DMS153 treated with DMSO at 0.1 percent for 48 hours (cell line): Measurements from ENCODE around the gene H2AZ2.
A peak's percentile ranks its signal among the peaks of the same experiment; 100 is the strongest.
"Not testable (repeated sequence)": the region's sequence is repeated elsewhere in the genome, so short reads cannot be mapped to it uniquely, and the experiment has no call there.

Source experiments
- DNase-seq: peaks from one replicate; lab custom pipeline; 2025; ENCODE audit not compliant: unreplicated experiment; lab: John Stamatoyannopoulos, UW

Gene H2AZ2

DNA sequence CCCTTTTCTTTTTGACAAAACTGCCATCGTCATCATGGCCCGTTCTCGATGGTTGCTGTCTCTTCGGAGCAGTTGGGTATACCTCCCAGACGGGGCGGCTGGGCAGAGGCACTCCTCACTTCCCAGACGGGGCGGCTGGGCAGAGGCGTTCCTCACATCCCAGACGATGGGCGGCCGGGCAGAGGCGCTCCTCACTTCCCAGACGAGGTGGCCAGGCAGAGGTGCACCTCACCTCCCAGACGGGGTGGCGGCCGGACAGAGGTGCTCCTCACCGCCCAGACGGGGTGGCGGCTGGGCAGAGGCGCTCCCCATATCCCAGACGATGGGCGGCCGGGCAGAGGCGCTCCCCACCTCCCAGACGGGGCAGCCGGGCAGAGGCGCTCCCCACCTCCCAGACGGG is 22.9 kb upstream of the H2AZ2 start:
- not testable (repeated sequence) for DNase-seq

DNA sequence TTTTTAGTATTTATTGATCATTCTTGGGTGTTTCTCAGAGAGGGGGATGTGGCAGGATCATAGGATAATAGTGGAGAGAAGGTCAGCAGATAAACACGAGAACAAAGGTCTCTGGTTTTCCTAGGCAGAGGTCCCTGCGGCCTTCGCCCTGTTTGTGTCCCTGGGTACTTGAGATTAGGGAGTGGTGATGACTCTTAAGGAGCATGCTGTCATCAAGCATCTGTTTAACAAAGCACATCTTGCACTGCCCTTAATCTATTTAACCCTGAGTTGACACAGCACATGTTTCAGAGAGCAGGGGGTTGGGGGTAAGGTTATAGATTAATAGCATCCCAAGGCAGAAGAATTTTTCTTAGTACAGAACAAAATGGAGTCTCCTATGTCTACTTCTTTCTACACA is 22.4 kb upstream of the H2AZ2 start:
- DNase-seq, result not testable (repeated sequence)

GRCh38 chr7:44867073-44867995 is 19.4 kb upstream of the H2AZ2 start:
- DNase-seq, result no peak

GRCh38 chr7:44861949-44862348 is 14.1 kb upstream of the H2AZ2 start:
- not testable (repeated sequence) for DNase-seq

- no peak for DNase-seq
Measured at GRCh38 chr7:44858161-44858560, 10.3 kb upstream of the H2AZ2 start.

- DNase-seq, result no peak
Measured at GRCh38 chr7:44854644-44855364, 6.9 kb upstream of the H2AZ2 start.

DNA sequence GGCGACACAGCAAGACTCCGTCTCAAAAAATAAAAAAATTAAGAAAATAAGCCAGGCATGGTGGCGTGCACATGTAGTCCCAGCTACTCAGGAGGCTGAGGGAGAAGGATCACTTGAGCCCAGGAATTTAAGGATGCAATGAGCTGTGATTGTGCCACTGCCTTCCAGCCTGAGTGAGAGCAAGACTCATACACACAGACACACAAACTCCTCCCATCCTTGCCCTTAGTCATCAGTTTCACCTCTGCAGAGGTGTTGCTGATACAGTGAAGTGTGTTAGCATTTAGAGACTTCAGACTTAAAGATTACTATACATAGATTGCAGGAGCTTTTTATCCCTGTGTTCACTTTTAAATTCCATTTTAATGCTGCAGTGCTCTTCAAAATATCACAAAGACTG is 5.5 kb upstream of the H2AZ2 start:
- DNase-seq, result no peak

- DNase-seq, result no peak
Measured at GRCh38 chr7:44852590-44852989, 4.7 kb upstream of the H2AZ2 start.

GRCh38 chr7:44849885-44850544 is 2.1 kb upstream of the H2AZ2 start:
- no peak for DNase-seq

DNA sequence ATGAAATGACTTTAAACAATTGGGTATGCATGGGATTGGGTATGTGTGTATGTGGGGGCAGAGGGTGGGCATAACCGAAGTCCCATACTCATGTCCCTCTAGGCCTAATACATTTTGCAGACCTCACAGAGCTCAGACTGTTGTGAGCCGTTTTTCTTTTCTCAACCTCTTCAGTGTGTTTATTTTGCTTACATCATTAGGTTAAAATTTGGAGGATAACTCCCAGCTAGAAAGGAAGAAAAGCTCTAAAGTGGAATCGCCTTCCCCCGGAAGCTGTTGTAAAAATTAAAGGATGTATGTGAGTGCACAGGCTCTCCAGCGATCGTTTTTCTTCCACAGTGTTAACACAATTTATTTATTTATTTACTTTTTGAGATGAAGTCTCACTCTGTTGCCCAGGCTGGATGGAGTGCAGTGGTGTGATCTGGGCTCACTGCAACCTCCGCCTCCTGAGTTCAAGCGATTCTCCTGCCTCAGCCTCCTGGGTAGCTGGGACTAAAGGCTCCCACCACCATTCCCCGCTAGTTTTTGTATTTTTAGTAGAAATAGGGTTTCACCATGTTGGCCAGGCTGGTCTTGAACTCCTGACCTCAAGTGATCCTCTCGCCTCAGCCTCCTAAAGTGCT is 1.5 kb upstream of the H2AZ2 start:
- peak; percentile 55 for DNase-seq

GRCh38 chr7:44847509-44847919 is 373 bp downstream of the H2AZ2 start:
- DNase-seq, result peak; percentile 94

DNA sequence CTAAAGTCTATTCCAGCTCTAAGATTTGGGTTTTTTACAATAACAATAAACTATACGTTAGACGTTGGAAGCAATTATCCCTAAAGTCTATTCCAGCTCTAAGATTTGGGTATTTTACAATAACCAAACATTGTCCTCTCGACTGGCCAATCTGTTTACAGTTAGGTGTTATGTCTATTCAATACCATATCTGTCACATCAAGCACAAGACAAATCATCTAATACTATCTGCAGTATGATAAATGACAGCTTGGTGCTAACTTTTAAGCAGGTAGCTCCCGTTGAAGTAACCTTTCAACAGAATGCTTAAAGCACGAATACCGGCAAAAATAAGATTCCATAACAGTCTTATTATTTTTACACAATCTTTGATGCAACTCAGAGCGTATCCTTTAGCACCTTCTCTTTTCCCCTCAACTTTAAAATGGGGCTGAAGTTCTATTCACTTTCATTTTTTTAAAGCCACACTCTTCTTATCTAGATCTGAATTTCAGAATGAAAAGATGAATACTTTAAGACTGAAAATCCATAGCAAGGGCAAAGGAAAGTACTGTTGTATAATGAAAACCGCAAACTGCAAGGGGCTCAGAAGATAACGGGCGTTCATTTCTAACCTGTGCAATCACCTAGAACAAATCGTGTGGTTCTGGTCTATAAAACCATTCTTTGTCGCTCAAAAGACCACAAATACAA is 925 bp downstream of the H2AZ2 start:
- no peak for DNase-seq

DNA sequence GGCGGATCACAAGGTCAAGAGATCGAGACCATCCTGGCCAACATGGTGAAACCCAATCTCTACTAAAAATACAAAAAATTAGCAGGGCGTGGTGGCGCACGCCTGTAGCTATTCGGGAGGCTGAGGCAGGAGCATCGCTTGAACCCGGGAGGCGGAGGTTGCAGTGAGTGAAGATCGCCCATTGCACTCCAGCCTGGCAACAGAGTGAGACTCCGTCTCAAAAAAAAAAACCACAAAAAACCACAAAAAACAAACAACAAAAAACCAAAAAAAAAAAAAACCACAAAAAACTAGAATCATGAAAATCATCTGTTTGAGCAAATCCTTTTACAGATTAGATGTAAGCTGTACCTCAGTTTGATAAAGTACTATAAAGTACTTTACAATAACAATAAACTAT is 1.5 kb downstream of the H2AZ2 start:
- not testable (repeated sequence) for DNase-seq

- no peak for DNase-seq
Measured at GRCh38 chr7:44845451-44845850, 2.4 kb downstream of the H2AZ2 start.

DNA sequence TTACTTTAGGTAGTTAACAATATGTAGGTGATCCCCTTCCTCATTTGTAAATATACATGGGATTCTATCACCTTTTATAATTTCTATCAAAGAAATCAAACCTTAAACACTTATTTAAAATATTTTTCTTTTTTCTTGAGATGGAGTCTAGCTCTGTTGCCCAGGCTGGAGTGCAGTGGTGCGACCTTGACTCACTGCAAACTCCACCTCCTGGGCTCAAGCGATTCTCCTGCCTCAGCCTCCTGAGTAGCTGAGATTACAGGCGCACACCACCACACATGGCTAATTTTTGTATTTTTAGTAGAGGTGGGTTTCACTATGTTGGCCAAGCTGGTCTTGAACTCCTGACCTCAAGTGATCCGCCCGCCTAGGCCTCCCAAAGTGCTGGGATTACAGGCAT is 4.4 kb downstream of the H2AZ2 start:
- not testable (repeated sequence) for DNase-seq

GRCh38 chr7:44842675-44843074 is 5.2 kb downstream of the H2AZ2 start:
- DNase-seq, result not testable (repeated sequence)

- no peak for DNase-seq
Measured at GRCh38 chr7:44838751-44839150, 9.1 kb downstream of the H2AZ2 start.

- DNase-seq, result no peak
Measured at GRCh38 chr7:44827567-44827966, 20.3 kb downstream of the H2AZ2 start.

DNA sequence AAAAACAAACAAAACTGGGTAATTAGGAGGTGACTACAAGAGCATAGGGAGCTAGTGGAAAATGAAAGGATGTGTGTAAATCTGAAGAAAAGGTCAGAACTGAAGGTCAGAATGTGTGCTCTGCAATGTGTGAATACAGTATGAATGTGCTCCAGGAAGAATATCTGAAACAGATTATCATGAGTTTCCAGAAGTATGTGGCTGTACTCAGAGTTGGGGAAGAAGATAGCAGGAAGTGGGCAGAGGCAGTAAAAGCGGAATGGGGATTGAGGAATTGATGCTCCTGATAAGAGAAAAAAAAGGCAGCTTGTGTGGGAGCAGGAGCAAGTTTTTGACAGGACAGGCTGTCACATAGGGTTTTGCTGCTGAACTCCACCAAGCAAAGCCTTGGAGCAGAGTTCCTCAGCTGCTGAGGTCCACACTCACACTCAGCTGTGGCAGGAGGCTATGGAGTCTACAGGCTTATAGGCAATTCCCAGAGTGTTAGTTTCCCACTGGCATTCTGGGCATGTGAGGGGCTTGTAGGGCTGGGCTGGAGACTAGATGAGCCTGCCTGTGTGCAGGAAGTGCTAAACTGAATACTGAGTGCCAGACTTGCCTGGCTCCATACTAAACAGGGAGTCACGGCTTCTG is 22.9 kb downstream of the H2AZ2 start:
- DNase-seq, result no peak

GRCh38 chr7:44823255-44823781 is 24.6 kb downstream of the H2AZ2 start:
- no peak for DNase-seq
